Gastroesophageal sphincter (tissue), 4 donors: ENCODE measurements around the gene ITGB8. TPM values are rescaled to one million over a fixed set of nuclear protein-coding genes. Genes with fewer than 3 reads are reported as not detected.

ENCODE experiments used
- ATAC-seq: fragments of 150-250 bp; one replicate; pipeline ENCODE4 v1.9.1; 2016; ENCODE audit warnings: mild to moderate bottlenecking, moderate library complexity
- H3K27ac ChIP-seq, 4 donors: fragments of 200-600 bp; sonication (generic) in 3 of 4; 1 replicate in 3 of 4; 2 replicates in 1 of 4; pipeline ENCODE4 v1.5.1; 2016 to 2019
- H3K27me3 ChIP-seq: fragments of 200-600 bp; sonication (generic); one replicate; pipeline ENCODE4 v1.5.1; 2019
- H3K36me3 ChIP-seq, 2 donors: fragments of 200-600 bp; sonication (generic); one replicate each; pipeline ENCODE4 v1.5.1; 2019; ENCODE audit warnings: control low read depth in 1 of 2
- H3K4me1 ChIP-seq, 3 donors: fragments of 200-600 bp; sonication (generic); 1 replicate in 2 of 3; 2 replicates in 1 of 3; pipeline ENCODE4 v1.5.1; 2016 to 2019; ENCODE audit warnings: control low read depth in 2 of 3
- H3K4me3 ChIP-seq, 2 donors: fragments of 200-600 bp; sonication (generic); one replicate each; pipeline ENCODE4 v1.5.1; 2019; ENCODE audit warnings: mild to moderate bottlenecking in 1 of 2, moderate library complexity in 1 of 2
- H3K9me3 ChIP-seq, 3 donors: fragments of 200-600 bp; sonication (generic); one replicate each; pipeline ENCODE4 v1.5.1; 2017 to 2019; ENCODE audit warnings: control low read depth in 2 of 3
- EP300 ChIP-seq: sonication (generic); formaldehyde crosslinking; IDR thresholded peaks from one replicate; pipeline ENCODE4 v1.6.1; 2017; ENCODE audit warnings: antibody characterized with exemption, mild to moderate bottlenecking
- POLR2A ChIP-seq, 2 donors: fragments of 450-650 bp; IDR thresholded peaks; one replicate each; pipeline ENCODE4 v1.6.1; 2017; ENCODE audit warnings: antibody characterized with exemption in 2 of 2, mild to moderate bottlenecking in 2 of 2, moderate library complexity in 1 of 2
- POLR2AphosphoS5 ChIP-seq: sonication (generic); formaldehyde crosslinking; IDR thresholded peaks from one replicate; pipeline ENCODE4 v1.6.1; 2017; ENCODE audit warnings: antibody characterized with exemption
- WGBS, 2 donors: methylation state at CpG; one replicate each; pipeline ENCODE4 v1.1.5; 2018; ENCODE audit warnings: low coverage in 1 of 2; 5-methylcytosine and 5-hydroxymethylcytosine counted together
- total RNA-seq, 4 donors: library from RNA; depleted of rRNA; stranded (reverse); fragments of >200 nt; gene quantifications; one replicate each; pipeline ENCODE4 v1.1.0, GENCODE V29; 2016
- TF ChIP-seq, protein P1 (sequence below), 4 experiments: fragments of 200-600 bp in 2 of 4; fragments of 450-650 bp in 2 of 4; sonication (generic) in 1 of 4; IDR thresholded peaks; one replicate each; pipeline ENCODE4 v1.5.1; 2017 to 2019; ENCODE audit warnings: antibody characterized with exemption in 4 of 4, mild to moderate bottlenecking in 2 of 4, moderate library complexity in 2 of 4

The ITGB8 gene
- 10 to 100 TPM; 16.2 to 34.2 (median 27.1) TPM for total RNA-seq

DNA sequence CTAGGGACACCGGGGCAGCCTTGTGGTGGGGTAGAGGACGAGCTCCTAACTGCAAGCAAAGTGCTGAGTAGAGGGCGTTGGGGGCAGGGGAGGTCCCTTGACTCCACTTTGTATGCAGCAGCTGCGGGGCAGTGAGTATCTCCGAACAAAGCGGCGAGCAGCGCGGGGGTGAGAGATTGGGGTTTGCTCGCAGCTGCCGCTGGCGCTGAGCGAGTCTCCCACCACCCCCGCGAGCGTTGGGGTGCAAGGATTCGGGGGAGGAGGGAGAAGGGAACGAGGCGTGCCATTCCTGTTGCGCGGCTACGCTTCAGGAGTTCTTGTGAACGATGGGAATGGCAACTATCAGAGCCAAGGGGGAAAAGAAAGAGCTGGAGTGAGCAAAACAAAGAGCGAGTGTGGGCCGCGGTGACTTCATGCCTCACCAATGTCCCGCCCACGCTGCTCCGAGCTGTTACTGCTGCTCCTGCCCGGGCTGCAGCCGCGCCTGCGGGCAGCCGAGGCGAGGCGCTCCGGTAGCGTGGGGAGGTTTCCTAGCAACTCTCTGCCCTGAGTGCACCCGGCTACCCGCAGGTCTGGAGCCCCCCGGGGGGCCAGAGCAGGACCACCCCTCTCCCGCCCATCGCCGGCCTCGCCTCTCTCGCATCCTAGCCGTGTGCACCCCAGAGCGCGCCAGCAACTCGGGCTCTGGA is at the start of gene ITGB8:
ITGB8 (plus strand) TSS at position 662 of the 689 bp plus-strand sequence. CDS start 907 bp downstream, outside the sequence.
- Histone ChIP-seq H3K27me3 (no peaks in the 10 kb centered on the region), H3K4me3 (peak within 1 kb of the TSS; percentile 77 to 87), H3K9me3 (no peaks in the 10 kb centered on the region), H3K27ac (peak within 1 kb of the TSS; percentile 89 to 95 (median 92)), H3K4me1 (peaks cover 0 to 54% (median 4%) of the 10 kb centered on the region in 3 donors), H3K36me3 (no peaks in the 10 kb centered on the region)
- WGBS, 2 donors: 0% methylated on average over 3 to 15 of the region's 50 CpGs
- TF ChIP-seq POLR2AphosphoS5: peak; percentile 74
- no peak for TF ChIP-seq EP300
- peak; percentile 60 to 73 for TF ChIP-seq POLR2A (IDR thresholded peaks at IDR 0.05)
- TF ChIP-seq, protein P1, sequence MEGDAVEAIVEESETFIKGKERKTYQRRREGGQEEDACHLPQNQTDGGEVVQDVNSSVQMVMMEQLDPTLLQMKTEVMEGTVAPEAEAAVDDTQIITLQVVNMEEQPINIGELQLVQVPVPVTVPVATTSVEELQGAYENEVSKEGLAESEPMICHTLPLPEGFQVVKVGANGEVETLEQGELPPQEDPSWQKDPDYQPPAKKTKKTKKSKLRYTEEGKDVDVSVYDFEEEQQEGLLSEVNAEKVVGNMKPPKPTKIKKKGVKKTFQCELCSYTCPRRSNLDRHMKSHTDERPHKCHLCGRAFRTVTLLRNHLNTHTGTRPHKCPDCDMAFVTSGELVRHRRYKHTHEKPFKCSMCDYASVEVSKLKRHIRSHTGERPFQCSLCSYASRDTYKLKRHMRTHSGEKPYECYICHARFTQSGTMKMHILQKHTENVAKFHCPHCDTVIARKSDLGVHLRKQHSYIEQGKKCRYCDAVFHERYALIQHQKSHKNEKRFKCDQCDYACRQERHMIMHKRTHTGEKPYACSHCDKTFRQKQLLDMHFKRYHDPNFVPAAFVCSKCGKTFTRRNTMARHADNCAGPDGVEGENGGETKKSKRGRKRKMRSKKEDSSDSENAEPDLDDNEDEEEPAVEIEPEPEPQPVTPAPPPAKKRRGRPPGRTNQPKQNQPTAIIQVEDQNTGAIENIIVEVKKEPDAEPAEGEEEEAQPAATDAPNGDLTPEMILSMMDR (IDR thresholded peaks at IDR 0.05): no peak
- ATAC-seq: peak; percentile 84

DNA sequence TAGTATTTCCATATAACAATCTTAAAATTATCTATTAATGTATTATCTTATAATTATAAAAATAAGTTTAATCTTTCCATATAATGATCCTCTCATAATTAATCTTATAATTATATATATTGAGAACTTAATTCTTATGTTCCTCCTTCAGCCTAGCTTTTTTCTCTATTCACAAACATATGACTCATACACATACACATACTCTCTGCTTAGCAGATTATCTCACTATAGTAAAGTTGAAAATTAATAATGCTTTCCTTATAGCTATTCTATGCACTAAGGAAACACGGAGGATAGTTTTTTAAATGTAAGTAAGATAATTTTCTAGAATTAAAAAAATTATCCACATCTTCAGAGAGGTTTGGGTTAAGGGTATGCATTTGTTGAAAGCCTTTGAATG is 47.7 kb upstream of the ITGB8 start:
- TF ChIP-seq POLR2AphosphoS5: no peak
- TF ChIP-seq EP300: no peak
- TF ChIP-seq, protein P1 (IDR thresholded peaks at IDR 0.05): no peak
- no peak for TF ChIP-seq POLR2A (IDR thresholded peaks at IDR 0.05)
- Histone ChIP-seq H3K4me1 (peaks cover 0 to 11% (median 0%) of the 10 kb centered on the region in 3 donors), H3K4me3 (no peak overlapping the region), H3K36me3 (no peaks in the 10 kb centered on the region), H3K27ac (no peak overlapping the region), H3K9me3 (no peaks in the 10 kb centered on the region), H3K27me3 (no peaks in the 10 kb centered on the region)
- WGBS, 2 donors: 67 to 94% methylated on average over 1 of the region's 1 CpG
- no peak for ATAC-seq

DNA sequence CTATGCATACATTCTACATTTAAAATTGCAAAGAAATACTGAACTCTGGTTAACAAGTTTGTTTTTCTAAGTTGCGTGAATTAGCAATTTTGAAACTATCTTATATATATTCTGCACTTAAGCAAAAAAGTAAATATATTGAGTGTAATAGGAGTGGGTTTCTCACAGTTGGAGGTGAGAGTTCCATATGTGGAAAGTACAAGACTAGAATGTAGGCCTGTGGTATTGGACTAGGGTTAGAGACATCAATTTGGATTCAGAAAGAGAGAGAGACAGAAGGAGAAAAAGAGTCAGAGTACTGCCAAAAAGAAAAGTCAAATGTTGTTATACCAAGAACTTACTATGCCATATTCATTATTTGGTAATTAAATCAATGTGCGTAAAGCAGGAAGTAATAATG is 47.3 kb upstream of the ITGB8 start:
- Histone ChIP-seq H3K27ac (no peak overlapping the region), H3K36me3 (no peaks in the 10 kb centered on the region), H3K4me3 (no peak overlapping the region), H3K4me1 (peaks cover 0 to 11% (median 0%) of the 10 kb centered on the region in 3 donors), H3K27me3 (no peaks in the 10 kb centered on the region), H3K9me3 (no peaks in the 10 kb centered on the region)
- TF ChIP-seq EP300: no peak
- no peak for TF ChIP-seq POLR2AphosphoS5
- TF ChIP-seq POLR2A (IDR thresholded peaks at IDR 0.05): no peak
- TF ChIP-seq, protein P1 (IDR thresholded peaks at IDR 0.05): no peak
- ATAC-seq: no peak
- WGBS, 2 donors: 96% methylated on average over 2 of the region's 2 CpGs

DNA sequence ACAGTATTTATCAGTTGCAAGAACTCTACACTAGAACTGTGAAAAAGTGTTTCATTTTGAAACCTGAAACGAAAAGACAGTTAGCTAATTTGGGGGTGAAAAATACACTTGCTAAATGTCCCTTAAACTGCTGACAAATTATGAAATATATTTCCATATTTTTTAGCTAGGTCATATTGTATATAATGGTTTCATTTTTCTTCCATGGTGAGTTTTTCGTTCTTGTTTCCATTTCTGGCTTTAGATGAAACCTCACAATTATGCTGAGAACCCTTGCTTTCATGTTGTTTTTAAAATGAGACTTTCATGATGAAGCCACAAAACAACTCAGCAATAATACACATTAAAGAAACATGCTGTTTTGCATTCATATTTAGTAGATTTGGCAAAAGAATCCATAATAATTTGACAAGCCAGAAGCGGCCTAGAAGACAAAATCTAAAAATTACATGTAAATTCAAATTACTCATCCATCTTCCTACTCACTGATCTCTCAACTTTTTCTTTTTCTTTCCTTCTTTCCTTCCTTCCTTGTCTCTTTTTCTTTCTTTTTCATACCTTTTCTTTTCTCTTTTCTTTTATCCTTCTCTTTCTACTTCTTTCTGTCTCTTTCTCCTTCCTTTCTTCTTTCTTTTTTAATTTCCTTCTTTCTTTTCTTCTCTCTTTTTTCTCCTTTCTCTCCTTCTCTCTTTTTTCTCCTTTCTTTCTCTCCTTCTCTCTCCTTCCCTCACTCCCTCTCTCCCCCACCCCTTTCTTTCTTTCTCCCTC is 46.5 kb upstream of the ITGB8 start:
- WGBS, 2 donors: 85 to 87% methylated on average over 3 of the region's 3 CpGs
- Histone ChIP-seq H3K4me3 (no peak overlapping the region), H3K27ac (no peak overlapping the region), H3K4me1 (peaks cover 0 to 11% (median 0%) of the 10 kb centered on the region in 3 donors), H3K27me3 (no peaks in the 10 kb centered on the region), H3K9me3 (no peaks in the 10 kb centered on the region), H3K36me3 (no peaks in the 10 kb centered on the region)
- no peak for ATAC-seq
- TF ChIP-seq EP300 (no peak), POLR2A (IDR thresholded peaks at IDR 0.05) (no peak), POLR2AphosphoS5 (no peak)
- TF ChIP-seq, protein P1 (IDR thresholded peaks at IDR 0.05): no peak
